Activated T-helper 1 cell treated with anti-CD3 and anti-CD28 coated beads, Interleukin-2, amount 50 U/mL, for 16 hours (primary cell): ENCODE data around the gene RTKN2.
"Not testable (repeated sequence)": the region's sequence is repeated elsewhere in the genome, so short reads cannot be mapped to it uniquely, and the experiment has no call there.

Experiments used
- DNase-seq, 2 donors: peaks; one replicate each; pipeline ENCODE4 v3.0.0-alpha.2; 2020; ENCODE audit warnings: low read depth in 1 of 2, low spot score in 1 of 2

The RTKN2 gene

DNA sequence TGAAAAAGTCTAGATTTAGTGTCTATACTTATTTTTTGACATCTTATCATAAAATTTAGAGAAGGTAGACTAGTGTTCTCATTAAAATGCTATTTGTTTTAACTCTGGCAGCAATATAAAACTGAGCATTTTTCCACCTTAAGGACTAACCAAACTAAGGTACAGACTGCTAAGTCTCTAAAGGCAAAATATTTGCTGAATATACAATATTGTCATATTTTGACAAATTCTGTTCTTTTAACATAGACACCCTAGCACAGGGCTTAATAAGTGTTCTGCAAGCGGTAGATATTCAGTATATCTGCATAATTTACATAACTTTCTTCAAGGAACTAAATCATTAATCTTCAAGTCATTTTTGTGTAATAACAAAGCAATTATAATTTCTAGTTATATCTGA, 8.6 kb downstream of the RTKN2 start:
- DNase-seq = no peak

DNA sequence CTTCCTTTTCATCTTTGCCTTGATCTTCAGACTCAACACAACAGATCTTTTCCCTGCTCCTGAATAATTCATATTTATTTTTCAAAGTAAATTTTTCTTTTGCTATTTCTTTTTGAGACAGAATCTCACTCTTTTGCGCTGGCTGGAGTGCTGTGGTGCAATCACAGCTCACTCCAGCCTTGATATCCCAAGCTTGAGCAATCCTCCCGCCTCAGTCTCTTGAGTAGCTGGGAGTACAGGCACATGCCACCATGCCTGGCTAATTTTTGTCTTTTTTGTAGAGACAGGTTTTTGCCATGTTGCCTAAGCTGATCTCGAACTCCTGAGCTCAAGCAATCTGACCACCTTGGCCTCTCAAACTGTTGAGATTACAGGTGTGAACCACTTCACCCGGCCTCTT, 9.2 kb downstream of the RTKN2 start:
- DNase-seq = no peak

DNA sequence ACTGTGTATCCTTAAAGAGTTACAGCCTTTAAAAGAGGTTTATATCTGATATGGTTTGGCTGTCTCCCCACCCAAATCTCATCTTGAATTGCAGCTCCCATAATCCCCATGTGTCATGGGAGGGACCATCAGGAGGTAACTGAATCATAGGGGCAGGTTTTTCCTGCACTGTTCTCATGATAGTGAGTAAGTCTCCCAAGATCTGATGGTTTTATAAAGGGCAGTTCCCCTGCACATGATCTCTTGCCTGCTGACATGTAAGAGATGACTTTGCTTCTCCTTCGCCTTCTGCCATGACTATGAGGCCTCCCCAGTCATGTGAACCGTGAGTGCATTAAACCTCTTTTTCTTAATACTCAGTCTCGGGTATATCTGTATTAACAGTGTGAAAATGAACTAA, 9.7 kb downstream of the RTKN2 start:
- no peak for DNase-seq

DNA sequence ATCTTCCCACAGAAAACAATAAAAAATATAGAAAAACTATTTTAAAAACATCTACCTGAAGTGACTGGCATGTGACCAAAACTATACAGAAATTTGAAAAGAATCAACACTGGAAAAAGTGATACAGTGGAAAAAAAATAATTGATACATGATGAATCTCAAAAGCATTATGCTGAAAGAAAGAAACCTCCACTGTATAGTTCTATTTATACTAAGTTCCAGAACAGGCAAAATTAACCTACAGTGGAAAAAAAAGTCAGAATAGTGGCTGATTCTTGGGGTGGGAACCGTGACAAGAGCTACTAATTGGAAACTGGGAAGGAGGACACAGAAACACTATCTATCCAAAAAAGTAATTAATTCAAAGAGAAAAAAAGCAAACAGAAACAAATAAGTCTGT, 14.9 kb downstream of the RTKN2 start:
- DNase-seq = no peak

DNA sequence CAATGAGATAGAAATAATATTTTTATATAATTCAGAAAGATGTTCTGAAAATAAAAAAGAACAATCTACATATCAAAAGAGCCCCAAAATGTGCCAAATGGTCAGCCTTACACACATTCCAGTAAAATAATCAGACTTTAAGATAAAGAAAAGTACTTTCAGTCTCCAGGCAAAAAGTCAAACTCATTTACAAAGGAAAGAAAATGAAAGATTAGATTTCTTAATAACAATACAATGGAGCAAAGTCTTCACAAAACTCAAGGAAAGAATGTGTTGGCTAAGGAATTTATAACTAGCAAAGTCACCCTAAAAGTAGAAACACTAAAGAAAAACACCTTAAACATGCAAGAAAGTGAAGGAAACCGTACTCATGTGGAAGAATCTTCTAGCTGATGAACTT, 16.6 kb downstream of the RTKN2 start:
- DNase-seq = no peak

DNA sequence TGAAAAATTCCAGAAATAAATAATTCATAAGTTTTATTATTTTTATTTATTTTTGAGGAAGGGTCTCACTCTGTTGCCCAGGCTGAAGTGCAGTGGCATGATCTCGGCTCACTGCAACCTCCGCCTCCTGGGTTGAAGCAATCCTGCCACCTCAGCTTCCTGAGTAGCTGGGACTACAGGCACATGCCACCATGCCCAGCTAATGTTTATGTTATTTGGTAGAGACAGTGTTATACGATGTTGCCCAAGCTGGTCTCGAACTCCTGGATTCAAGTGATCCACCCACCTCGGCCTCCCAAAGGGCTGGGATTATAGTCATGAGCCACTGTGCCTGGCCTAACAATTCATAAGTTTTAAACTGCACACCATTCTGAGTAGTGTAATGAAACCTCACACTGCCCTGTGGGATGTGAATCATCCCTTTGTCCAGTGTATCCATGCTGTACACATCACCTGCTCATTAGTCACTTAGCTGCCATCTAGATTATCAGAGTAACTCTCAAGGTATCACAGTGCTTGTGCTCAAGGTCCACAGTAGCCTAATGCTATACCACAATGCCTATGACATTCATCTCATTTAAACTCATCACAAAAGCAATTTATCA, 17.9 kb downstream of the RTKN2 start:
- DNase-seq = no peak

DNA sequence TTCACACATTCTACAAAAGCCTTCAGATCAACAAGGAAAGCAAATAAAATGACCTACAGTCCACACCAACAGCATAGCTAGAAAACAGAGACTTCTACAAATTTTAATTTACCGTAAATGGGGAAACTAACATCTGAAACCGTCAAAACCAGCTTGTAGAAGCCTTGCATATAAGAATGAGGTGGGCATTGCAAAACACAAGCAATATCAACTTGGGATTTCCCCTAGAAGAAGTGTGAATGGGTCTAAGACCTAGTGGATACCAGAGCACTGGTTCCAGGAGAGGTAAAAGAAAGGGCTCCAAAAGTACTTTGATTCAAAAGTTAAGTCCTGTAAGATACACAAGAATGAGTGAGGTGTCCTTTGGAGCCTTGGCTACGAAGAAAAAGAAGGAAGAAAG, 18.7 kb downstream of the RTKN2 start:
- DNase-seq = no peak

DNA sequence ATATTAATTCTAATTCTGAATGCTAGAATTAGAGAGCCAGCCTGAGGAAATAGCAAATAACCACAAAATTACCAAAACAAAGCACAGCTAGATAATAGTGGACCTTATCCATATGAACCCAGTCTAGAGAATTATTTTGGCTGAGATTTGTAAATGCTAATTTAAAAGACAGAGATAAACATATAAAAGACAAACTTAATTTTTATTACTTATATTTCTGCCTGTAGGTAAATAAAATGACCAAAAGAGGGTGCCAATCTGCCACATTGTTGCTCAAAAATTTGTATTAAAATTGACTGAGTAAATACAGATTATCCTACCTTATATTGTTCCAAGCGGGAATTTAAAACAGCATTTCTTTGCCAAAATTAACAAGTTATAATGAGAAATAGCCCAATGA, 20.2 kb downstream of the RTKN2 start:
- no peak for DNase-seq

DNA sequence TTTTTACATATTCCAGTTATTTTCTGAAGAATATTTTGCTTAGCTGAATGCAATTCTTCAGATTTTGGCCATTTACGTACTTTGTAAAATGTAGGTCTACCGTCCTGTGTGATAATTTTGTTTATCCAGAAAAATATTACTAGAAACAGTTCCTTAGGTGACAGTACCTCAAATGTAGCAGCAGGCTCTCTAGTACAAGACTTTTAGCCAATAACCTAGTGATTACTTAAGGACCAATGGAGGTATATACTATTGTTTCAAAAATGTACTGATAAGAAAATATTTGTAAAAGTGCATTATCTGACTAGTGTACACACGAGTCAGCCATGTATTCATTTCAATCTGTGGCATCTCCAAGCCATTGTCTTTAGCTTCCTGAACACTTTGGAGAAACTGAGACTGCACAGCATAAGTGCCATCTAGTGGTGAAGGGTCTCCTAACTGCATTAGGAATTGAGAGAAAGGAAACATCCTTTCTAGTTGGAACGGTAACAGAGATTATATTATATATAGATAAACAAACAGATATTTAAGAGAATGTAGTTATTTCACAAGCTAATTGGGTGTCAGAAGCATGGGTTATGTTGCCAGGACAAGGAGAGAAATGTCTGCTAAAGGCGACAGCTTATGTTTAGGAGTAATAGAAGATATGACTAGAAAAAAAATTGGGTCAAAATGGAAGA, 23.7 kb downstream of the RTKN2 start:
- DNase-seq = peak in 1 of 2 donors; percentile 17

DNA sequence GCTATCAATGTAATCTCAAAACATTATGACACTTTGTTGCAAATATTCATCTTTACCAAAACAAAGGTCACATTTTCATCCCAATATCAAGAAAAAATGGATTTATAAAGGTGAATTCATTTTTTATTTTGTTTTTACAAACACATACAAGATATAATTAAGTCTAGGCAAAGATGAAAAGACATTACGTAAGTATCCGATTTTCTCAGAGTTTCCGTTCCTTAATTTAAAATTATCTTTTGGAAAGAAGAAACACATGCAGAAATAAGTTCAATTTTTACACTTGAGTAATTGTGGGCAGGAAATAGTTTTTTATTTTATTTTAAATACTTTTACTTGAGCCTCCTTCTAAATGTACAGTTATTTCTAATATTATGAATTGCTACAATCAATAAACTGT, 24.6 kb downstream of the RTKN2 start:
- DNase-seq = no peak

DNA sequence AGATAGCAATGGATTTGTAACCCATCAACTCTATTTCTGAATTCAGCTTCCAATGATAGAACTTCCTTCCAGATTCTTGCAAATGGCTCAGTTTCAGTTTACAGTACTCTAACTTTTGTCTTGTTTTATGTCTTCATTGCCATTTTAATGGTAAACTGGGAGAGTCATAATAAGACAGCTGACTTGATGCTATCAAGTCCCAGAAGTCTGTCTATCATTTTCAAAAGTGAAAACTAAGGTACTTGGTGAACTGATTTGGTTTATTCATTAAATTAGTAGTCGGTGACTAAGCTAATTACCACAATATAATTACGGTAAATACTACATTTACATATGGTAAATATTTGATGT, 25.0 kb downstream of the RTKN2 start:
- no peak for DNase-seq

DNA sequence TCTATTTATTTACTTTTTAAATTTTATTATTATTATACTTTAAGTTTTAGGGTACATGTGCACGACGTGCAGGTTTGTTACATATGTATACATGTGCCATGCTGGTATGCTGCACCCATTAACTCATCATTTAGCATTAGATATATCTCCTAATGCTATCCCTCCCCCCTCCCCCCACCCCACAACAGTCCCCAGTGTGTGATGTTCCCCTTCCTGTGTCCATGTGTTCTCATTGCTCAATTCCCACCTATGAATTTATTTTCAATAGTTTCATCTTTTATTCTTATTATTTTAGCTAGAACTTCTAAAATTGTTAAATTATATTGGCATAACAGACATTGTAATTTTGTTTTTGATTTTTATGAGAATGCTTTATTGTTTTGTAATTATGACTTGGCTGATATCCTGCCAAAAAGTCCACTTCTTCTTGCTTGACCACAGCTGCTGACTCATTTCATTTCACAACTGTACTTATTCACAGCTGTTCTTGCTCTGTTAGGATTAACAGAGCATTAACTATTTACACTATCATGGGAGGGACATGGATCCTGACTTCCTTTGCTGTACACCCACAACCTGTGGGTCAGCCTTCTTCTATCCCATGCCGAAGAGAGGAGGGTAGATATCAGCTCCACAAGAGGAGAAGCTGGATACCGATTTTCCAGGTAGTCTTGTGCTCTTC, 25.5 kb downstream of the RTKN2 start:
- not testable (repeated sequence) for DNase-seq

DNA sequence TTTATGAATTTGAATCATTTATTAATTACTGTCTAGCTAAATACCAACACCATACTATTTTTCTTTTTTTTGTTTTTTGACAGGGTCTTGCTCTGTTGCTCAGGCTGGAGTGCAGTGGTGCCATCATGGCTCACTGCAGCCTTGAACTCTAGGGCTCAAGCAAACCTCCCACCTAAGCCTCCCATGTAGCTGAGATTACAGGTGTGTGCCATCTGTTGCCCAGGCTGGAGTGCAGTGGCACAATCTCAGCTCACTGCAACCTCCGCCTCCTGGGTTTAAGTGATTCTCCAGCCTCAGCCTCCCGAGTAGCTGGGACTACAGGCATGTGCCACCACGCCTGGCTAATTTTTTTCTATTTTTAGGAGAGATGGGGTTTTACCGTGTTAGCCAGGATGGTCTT, 27.1 kb downstream of the RTKN2 start:
- DNase-seq = not testable (repeated sequence)

DNA sequence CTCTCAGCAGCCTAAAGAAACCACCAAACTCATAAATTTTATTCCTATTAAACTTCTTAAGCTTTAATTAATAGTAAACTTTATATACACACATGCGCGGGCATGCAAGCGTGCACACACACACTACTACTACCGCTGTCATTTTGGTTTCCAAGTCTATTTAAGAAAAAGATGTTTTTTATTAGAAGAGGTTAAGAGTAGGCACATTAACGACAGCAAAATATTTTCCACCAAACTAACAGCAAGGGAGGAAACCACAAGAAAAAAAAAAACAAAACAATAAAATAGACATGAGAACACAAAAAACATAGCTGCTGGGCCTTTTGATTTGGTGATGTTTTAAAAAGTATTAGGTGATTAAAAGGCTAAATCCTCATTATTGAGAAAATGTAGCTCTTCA, 28.6 kb downstream of the RTKN2 start:
- no peak for DNase-seq

DNA sequence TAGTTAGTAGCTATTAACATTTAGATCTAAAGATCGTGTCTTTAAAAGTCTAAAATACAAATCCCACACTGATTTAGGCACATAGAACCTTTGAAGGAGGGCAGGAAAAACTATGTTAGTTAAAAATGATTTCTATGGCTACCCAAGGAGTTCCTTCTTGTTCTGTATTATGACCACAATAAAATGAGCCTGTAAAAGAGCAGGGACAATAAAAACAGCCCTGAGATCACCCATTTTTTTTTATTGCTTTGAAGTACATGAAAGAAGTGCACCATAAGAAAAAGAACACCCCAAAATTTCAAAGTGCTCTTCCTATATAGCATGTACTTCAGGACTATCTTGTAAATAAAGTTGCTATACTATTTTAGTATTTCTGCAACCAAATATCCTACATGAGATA, 29.8 kb downstream of the RTKN2 start:
- DNase-seq = no peak

DNA sequence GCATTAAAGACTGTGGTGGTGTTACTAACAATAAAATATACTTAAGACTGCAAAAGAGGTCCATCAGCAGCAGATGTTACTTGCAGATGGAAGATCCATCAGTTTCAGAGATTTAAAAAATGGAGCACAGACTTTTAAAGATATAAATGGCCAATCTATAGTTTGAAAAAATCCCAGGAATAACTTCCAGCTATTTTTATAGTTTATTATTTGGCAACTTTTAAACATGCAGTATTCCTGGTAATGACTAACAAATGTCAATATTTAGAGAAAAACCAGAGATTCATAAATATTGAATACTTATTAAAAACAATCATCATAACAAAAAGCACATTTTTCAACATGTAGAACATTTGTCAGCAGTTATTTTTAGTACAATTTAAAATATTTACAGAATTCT, 30.7 kb downstream of the RTKN2 start:
- no peak for DNase-seq

DNA sequence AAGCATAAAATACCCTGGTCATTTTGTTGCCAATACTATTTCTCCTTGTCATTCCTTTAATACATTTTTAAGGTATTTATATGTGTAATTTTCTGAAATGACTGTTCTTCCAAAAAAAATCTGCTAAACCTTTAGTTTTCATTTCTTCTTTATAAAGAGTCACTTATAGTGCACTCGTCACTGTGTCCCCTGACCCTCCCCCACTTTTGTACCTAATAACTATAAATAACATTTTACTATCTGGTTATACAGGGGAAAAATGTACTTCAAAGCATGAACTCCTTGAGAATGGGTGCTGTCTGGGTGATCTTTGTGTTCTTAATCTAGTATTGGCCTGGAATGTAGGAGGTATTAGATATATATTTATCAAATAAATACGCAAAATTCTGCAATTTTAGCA, 31.1 kb downstream of the RTKN2 start:
- DNase-seq = no peak

DNA sequence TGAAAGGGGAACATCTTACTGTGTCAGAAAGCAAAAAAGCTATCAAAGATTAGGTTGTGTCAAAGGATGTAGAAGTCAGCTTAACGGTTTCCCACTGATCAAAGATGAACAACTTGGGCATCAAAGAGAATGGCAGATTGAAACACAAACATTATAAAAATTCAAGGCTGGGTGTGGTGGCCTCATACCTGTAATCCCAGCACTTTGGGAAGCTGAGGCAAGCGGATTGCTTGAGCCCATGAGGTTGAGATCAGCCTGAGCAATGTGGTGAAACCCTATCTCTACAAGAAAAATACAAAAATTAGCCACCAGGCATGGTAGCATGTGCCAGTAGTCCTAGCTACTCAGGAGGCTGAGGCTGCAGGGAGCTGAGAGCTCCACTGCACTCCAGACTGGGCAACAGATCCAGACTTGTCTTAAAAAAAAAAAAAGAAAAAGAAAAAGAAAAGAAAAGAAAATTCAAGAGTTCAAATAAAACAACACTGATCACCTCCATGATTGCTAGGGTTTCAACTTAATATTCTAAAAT, 34.5 kb downstream of the RTKN2 start:
- DNase-seq = no peak

DNA sequence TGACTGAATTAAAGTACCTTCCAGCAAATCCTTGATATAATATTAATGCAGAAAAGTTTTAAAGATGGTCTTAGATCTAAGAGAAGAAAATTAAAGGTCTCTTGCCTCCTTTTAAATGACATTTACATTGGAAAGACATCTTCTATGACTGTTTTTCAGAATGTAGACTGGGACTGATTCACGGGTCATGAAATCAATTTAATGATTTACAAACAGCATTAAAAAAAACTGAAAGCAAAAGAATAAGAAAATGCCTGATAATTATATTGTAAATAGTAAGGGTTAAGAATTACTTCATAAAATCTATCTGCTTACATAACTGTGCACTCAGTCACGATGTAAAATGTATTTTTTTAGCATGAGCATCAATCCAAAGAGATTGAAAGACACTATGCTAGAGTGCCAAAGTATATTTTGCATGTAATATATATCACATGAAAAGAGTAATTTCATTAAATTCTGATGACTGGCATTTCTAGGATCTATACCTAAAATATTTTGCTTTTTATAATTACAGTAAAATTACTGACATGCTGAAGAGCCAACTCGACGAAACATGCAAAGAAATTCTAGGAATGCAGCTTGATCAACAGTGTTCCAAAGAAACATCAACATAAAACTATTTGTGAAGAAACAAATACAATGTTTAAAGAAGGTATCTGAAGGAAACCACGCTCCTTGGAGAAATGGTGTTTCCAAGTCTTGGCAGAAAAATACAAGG, 35.1 kb downstream of the RTKN2 start:
- DNase-seq = no peak

DNA sequence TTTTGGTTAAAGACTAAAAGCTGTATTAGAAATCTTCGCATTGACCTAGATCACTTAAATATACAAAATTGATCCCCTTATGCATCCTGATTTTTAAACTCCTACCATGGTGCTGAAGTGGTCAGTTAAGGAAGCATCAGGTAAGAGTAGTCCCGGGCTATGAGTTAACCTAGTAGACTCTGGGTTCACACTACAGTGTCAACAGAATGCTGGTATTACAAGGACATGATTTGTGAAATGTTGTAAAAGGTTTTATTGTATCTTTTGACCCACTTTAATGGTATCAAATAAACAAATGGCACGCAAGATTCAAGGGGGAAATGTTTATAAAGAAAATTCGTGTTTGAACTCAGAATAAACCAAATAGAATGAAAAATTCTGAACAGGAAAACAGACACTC, 36.8 kb downstream of the RTKN2 start:
- DNase-seq = no peak

DNA sequence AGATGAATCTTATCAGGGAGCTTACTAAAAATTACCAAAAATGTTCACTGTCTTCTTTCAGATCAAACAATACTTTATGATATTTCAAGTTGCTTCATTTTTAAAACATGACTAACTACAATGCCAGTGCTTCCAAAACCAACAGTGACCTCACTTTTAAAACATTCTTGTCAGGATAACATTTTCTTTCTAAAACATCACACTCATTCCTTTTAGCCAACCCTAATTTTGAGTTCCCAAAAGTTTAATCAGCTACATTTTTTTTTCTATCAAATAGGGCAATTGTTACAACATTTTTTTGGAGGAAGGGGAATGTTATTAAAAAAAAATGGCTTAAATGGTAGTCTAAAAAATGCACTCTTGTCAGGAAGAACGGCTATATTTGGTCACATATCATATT, 37.3 kb downstream of the RTKN2 start:
- DNase-seq = no peak
